ENCODE data around the gene ZNF439.
A peak's percentile ranks its signal among the peaks of the same experiment; 100 is the strongest.
"Not testable (repeated sequence)": the region's sequence is repeated elsewhere in the genome, so short reads cannot be mapped to it uniquely, and the experiment has no call there.

The ZNF439 gene

GRCh38 chr19:11848594-11849469, at the start of gene ZNF439:
Gene ZNF439 (plus strand): TSS chr19:11848726. CDS start chr19:11848868, 142 bp downstream.
- DNase-seq (ENCODE audit: low spot score) = peak; percentile 96

GRCh38 chr19:11806354-11807098, 42.0 kb upstream of the ZNF439 start:
- no peak for DNase-seq (ENCODE audit: low spot score)

GRCh38 chr19:11807099-11807380, 41.5 kb upstream of the ZNF439 start:
- DNase-seq (ENCODE audit: low spot score) = no peak

DNA sequence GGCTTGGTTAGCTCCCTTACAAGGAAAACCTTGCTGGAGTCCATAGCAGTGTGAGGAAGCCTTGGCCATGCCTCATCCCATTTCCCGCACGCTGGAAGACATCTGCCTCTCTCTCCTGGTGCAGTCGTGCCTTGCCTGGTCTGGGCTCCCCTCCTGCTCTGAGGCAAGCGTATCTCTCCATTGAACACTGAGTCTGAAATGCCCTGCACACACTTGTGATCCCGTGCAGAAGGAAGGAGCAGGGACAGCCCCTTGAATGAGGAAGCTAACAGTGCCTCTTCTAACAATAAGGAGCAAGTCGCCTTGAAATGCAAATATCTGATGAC, 34.9 kb upstream of the ZNF439 start:
- no peak for DNase-seq (ENCODE audit: low spot score)

- DNase-seq (ENCODE audit: low spot score) = peak; percentile 95
Measured at GRCh38 chr19:11814029-11814699, 34.4 kb upstream of the ZNF439 start, which contains the start of gene ZNF440. Gene ZNF440 (plus strand): TSS chr19:11814273. CDS start chr19:11814448, 175 bp downstream.

DNA sequence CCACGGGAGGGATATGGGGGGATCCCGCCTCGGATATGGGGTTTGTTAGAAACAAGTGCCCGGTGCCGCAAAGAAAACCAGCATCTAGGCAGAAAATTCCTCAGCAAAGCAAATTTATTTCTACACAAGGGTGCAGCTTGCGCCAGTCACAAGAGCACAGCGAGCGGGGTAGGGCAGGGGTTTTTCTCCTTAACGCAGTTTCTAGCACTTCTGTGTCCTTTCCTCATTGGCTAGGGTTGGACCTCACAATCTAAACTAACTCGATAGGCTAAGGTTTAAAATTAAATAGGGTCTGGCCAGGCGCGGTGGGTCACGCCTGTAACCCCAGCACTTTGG, 33.9 kb upstream of the ZNF439 start:
- DNase-seq (ENCODE audit: low spot score) = no peak

GRCh38 chr19:11821474-11822109, 26.9 kb upstream of the ZNF439 start:
- no peak for DNase-seq (ENCODE audit: low spot score)

DNA sequence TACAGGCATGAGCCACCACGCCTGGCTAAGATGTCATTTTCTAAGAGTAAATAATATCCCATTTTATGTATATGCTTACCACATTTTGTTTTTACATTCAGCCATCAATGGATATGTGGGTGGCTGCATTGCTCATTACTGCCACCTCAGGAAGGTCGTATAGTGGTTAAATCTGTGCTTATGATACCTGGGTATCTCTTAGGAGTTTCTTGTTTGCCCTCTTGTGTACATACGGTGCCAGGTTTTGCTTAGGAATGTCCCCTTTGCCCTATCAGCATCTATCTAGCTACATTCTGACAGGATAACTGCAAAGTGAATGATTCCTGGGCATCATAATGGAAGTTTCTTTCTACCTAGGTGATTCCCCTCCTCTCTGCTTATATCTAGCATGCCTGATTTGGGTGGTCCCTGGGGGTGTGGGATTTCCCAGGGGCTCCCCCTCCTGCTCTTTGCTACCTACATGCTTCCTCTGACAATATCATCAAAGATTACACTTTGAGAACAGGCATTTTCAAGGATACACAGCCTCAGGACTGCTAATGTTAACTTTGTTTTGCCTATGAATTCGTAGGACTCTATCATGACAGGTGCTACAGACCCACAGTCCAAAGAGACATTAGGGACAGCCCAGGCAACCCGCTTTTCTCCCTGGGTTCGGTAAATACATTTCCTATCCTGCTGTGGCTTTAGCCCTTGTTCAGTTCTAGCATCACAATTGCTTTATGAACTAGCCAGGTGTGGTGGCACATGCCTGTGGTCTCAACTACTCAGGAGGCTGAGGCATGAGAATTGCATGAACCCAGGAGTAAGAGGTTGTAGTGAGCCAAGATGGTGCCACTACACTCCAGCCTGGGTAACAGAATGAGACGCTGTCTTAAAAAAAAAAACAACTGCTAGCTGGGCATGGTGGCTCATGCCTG, 19.3 kb upstream of the ZNF439 start:
- not testable (repeated sequence) for DNase-seq (ENCODE audit: low spot score)

GRCh38 chr19:11832253-11832912, 16.1 kb upstream of the ZNF439 start:
- no peak for DNase-seq (ENCODE audit: low spot score)

- DNase-seq (ENCODE audit: low spot score) = no peak
Measured at GRCh38 chr19:11833541-11833940, 15.0 kb upstream of the ZNF439 start.

DNA sequence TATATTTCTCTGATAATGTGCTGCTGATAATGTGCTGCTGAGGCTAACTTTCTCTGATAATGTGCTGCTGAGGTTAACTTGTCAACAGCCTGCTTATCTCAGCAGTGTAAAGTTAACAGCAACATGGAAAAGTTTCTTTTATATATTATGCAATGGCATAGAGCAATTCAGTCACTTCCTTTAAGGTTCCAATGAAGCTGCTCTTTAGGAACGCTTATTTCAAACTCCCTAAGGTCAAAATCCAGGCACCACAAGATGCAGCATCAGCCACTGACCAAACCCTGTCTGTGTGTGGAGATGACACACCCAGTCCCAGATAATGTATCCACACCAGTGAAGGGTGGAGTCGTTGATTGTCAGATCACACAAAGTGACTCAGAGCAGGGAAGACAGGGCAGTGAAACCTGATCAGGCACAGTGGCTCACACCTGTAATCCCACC, 12.9 kb upstream of the ZNF439 start:
- DNase-seq (ENCODE audit: low spot score) = not testable (repeated sequence)

GRCh38 chr19:11843722-11844121, 4.8 kb upstream of the ZNF439 start:
- DNase-seq (ENCODE audit: low spot score) = no peak

DNA sequence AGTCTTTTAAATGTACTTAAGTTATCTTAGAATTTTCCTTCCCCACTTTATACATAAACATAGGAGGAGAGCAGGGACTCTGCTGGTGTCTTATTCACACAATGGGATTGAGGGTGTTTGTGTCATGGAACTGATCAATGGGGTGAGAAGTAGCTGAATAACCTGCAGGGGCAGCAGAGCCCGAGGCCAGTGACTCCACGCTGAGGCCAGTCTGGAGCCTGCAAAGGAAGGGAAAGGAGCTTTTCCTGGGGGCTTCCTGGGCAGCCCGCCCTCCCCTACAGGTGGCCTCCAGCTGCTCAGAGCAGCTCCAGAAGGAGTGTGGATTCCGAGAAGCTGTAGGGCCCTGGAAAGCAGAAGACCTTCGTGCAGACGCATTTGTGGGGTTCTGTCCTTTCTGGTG, 911 bp upstream of the ZNF439 start:
- peak; percentile 31 for DNase-seq (ENCODE audit: low spot score)

GRCh38 chr19:11848200-11848593, 329 bp upstream of the ZNF439 start:
- no peak for DNase-seq (ENCODE audit: low spot score)

DNA sequence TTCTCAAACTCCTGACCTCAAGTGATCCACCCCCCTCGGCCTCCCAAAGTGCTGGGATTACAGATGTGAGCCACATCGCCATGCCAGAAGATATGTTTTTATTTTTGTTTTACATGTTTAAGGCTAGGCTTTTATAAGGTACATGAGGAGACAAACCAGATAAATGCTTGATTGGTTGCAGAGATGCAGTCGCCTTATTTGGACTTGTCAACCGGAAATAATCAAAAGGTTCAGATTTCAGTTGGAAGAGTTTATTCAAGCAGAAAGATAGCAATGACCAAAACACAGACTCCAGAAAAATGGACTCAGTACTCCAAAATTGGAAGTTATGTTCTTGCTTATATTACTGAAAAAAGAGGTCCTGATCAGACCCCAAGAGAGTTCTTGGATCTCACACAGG, 1.8 kb downstream of the ZNF439 start:
- not testable (repeated sequence) for DNase-seq (ENCODE audit: low spot score)

DNA sequence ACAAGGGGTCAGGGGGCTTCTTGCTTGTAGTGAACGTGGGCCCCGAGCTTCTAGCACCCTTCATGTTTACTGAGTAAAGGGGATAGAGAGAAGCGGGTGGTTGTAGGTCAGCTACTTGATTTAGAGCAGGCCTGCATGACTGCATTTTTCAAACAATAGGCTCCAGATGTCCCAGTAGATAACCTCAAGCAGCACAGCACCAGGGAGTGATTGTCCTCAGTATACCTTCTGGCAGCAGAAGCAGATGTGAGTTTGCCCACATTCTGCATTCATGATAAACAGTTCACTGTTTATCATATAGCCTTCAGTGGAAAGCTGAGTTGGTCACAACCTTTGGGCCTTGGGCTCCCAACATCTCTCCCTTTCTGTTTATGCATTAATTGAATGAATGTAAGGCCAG, 4.8 kb downstream of the ZNF439 start:
- no peak for DNase-seq (ENCODE audit: low spot score)

DNA sequence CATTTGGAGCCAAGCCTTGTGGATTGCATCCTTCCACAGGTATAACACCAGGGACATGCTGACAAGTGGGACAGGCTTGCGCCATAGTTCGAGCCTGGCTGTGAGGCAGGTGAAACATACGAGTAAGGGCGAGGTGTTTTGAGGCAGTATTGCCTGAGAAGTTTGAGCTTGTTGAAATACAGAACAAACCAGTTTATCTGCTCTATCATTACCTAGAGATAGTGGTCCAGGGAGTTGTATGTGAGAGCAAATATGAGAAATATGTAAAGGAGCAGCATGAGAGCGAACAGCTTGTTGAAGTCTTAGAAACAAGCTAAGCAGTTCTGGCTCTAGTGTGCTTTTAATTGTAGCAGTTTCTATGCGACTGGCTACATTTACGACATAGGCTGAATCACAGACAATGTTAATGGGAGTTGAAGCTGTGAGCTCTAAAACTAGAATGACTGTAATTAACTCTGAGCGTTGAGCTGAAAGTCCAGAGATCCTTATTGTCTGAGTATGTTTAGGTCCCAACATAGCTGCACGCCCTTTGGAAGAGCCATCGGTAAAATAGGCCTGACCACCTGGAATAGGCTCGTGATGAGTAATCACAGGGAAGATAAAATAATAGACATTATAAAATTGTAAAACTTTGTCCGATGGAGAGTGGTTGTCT, 8.2 kb downstream of the ZNF439 start:
- no peak for DNase-seq (ENCODE audit: low spot score)

DNA sequence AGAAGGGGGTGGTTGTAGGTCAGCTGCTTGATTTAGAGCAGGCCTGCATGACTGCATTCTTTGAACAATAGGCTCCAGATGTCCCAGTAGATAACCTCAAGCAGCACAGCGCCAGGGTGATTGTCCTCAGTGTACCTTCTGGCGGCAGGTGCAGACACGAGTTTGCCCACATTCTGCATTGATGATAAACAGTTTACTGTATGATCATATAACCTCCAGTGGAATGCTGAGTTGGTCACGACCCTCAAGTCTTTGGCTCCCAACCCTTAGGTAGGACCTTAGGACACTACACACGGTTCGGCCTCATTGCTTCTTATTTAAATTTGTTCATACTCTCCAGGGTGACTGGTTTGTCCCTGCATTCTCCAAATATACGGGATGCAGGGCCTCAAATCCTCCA, 12.2 kb downstream of the ZNF439 start:
- no peak for DNase-seq (ENCODE audit: low spot score)

DNA sequence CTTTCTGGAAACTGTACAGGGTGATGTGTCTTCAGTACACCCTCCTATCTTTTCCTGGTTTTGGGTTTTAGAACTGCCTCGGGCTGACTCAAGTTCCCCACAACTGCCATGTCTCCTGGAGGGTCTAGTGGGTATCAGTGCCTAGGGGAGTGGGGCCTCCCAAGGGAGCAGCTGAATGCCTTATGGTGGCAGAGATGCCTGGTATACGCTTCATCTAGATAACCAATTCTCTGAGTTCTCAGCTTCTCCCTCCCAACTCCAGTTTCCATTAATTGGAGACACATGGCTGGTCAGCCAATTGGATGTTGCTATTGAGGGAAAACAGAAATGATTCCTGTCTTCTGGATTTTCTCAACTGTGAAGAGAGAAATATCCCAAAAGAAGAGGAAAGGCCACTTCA, 12.8 kb downstream of the ZNF439 start:
- no peak for DNase-seq (ENCODE audit: low spot score)

- DNase-seq (ENCODE audit: low spot score) = not testable (repeated sequence)
Measured at GRCh38 chr19:11867766-11868165, 19.2 kb downstream of the ZNF439 start.
